Karpas-422 (cell line): ENCODE data around the gene HSFX3. TPM values are rescaled to one million over a fixed set of nuclear protein-coding genes. Genes with fewer than 3 reads are reported as not detected.
"Not testable (repeated sequence)": the region's sequence is repeated elsewhere in the genome, so short reads cannot be mapped to it uniquely, and the experiment has no call there.

Experiments
- DNase-seq: peaks from one replicate; pipeline ENCODE4 v3.0.0-alpha.2; 2015
- H2AFZ ChIP-seq: fragments of 200-600 bp; sonication (generic); 2 replicates; pipeline ENCODE4 v1.6.1; 2014; ENCODE audit warnings: antibody characterized with exemption, low read length, mixed read lengths
- H3K27ac ChIP-seq: fragments of 200-600 bp; sonication (generic); 2 replicates; pipeline ENCODE4 v1.5.1; 2014; ENCODE audit warnings: mild to moderate bottlenecking, low read length, moderate library complexity
- H3K27me3 ChIP-seq: fragments of 200-600 bp; sonication (generic); 2 replicates; pipeline ENCODE4 v1.6.1; 2014; ENCODE audit warnings: low read length, mixed read lengths
- H3K36me3 ChIP-seq: fragments of 200-600 bp; sonication (generic); 2 replicates; pipeline ENCODE4 v1.6.1; 2014; ENCODE audit warnings: low read length, mixed read lengths; ENCODE audit not compliant: insufficient read depth
- H3K4me1 ChIP-seq: fragments of 200-600 bp; sonication (generic); 2 replicates; pipeline ENCODE4 v1.6.1; 2014; ENCODE audit warnings: mild to moderate bottlenecking, low read length, mixed read lengths
- H3K4me2 ChIP-seq: fragments of 200-600 bp; sonication (generic); 2 replicates; pipeline ENCODE4 v1.6.1; 2014; ENCODE audit warnings: low read length, low read depth, mild to moderate bottlenecking; ENCODE audit not compliant: poor library complexity, severe bottlenecking
- H3K4me3 ChIP-seq: fragments of 200-600 bp; sonication (generic); 2 replicates; pipeline ENCODE4 v1.5.1; 2014; ENCODE audit warnings: mild to moderate bottlenecking, antibody characterized with exemption, low read length, mixed read lengths
- H3K79me2 ChIP-seq: fragments of 200-600 bp; sonication (generic); 2 replicates; pipeline ENCODE4 v1.6.1; 2014; ENCODE audit warnings: mild to moderate bottlenecking, low read length, mixed read lengths
- H3K9ac ChIP-seq: fragments of 200-600 bp; sonication (generic); 2 replicates; pipeline ENCODE4 v1.6.0; 2014; ENCODE audit warnings: low read length
- H3K9me2 ChIP-seq: fragments of 200-600 bp; sonication (generic), shearing (Covaris generic); replicated peaks from 2 replicates; pipeline ENCODE4 v1.6.0; 2014; ENCODE audit warnings: mild to moderate bottlenecking, low read length, moderate library complexity; ENCODE audit not compliant: insufficient read depth
- H3K9me3 ChIP-seq: fragments of 300-700, 200-600 bp; sonication (generic); 2 replicates; pipeline ENCODE4 v1.6.1; 2014; ENCODE audit warnings: low read length, mixed read lengths
- H4K20me1 ChIP-seq: fragments of 200-600 bp; sonication (generic); 2 replicates; pipeline ENCODE4 v1.6.1; 2014; ENCODE audit warnings: mild to moderate bottlenecking, antibody characterized with exemption, low read length, low read depth; ENCODE audit not compliant: insufficient read depth
- total RNA-seq: library from RNA; depleted of rRNA; stranded (reverse); fragments of >200 nt; shearing (Covaris generic); gene quantifications from 2 replicates; pipeline ENCODE4 v1.2.3, GENCODE V29; 2014; ENCODE audit warnings: low replicate concordance

Gene HSFX3
- total RNA-seq, 1 experiment from 2014 or later, result not detected

GRCh38 chrX:149520636-149521277, 29.0 kb downstream of the HSFX3 start:
- DNase-seq, H2AFZ ChIP-seq, H3K4me3 ChIP-seq, H3K9me2 ChIP-seq, H3K4me2 ChIP-seq, H3K36me3 ChIP-seq, H4K20me1 ChIP-seq, H3K27ac ChIP-seq, H3K9me3 ChIP-seq, H3K79me2 ChIP-seq, H3K9ac ChIP-seq, H3K27me3 ChIP-seq: not testable (repeated sequence)
- peaks cover 24% of the 10 kb centered on the region for H3K4me1 ChIP-seq

DNA sequence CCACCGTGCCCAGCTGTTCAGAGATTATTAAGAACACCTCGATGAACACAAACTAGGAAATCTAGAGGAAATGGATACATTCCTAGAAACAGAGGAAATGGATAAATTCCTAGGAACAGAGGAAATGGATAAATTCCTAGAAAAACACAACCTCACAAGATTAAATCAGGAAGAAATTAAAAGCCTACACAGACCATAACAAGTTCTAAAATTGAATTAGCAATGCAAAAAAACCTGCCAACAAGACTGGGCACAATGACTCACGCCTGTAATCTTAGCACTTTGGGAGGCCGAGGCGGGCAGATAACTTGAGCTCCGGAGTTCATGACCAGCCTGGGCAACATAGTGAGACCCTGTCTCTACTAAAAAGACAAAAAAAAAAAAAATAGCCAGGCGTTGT, 31.5 kb downstream of the HSFX3 start:
- no peak for DNase-seq
- H3K9me2 ChIP-seq, result no peaks in the 10 kb centered on the region; the same call in 1 of the 2 replicates
- no peak overlapping the region for H3K27ac ChIP-seq
- H3K9ac ChIP-seq, result no peak overlapping the region
- no peaks in the 10 kb centered on the region for H4K20me1 ChIP-seq
- H3K9me3 ChIP-seq, result no peaks in the 10 kb centered on the region
- H3K4me1 ChIP-seq, result peaks cover 7% of the 10 kb centered on the region
- no peaks in the 10 kb centered on the region for H3K79me2 ChIP-seq
- no peaks in the 10 kb centered on the region for H3K27me3 ChIP-seq
- H2AFZ ChIP-seq, result no peak overlapping the region
- H3K4me2 ChIP-seq, result no peak overlapping the region
- H3K4me3 ChIP-seq, result no peak overlapping the region
- H3K36me3 ChIP-seq, result no peaks in the 10 kb centered on the region

DNA sequence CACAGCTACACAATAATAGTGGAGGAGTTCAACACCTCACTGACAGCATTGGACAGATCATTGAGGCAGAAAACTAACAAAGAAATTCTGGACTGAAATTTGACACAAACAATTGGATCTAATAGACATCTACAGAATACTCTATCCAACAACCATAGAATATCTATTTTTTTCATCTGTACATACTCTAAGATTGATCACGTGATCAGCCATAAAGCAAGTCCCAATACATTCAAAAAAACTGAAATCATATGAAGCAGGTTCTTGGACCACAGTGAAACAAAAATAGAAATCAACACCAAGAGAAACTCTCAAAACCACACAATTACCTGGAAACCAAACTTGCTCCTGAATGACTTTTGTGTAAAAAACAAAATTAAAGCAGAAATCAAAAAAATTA, 32.4 kb downstream of the HSFX3 start:
- Histone ChIP-seq H3K9ac (no peak overlapping the region), H3K4me3 (no peak overlapping the region), H3K79me2 (no peaks in the 10 kb centered on the region), H3K4me2 (no peak overlapping the region), H3K27ac (no peak overlapping the region), H3K4me1 (peaks cover 10% of the 10 kb centered on the region), H3K36me3 (no peaks in the 10 kb centered on the region), H3K9me2 (no peaks in the 10 kb centered on the region), H3K9me3 (no peaks in the 10 kb centered on the region), H2AFZ (no peak overlapping the region), H4K20me1 (no peaks in the 10 kb centered on the region), H3K27me3 (no peaks in the 10 kb centered on the region)
- DNase-seq, result no peak

- Histone ChIP-seq H3K4me2 (no peak overlapping the region), H3K9ac (no peak overlapping the region), H3K36me3 (no peaks in the 10 kb centered on the region), H3K27ac (no peak overlapping the region), H2AFZ (no peak overlapping the region), H3K79me2 (no peaks in the 10 kb centered on the region), H3K4me1 (peaks cover 10% of the 10 kb centered on the region), H3K9me2 (no peaks in the 10 kb centered on the region), H4K20me1 (no peaks in the 10 kb centered on the region), H3K27me3 (no peaks in the 10 kb centered on the region), H3K4me3 (no peak overlapping the region), H3K9me3 (no peaks in the 10 kb centered on the region)
- no peak for DNase-seq
These were observed 33.1 kb downstream of the HSFX3 start for GRCh38 chrX:149516604-149517003.

DNA sequence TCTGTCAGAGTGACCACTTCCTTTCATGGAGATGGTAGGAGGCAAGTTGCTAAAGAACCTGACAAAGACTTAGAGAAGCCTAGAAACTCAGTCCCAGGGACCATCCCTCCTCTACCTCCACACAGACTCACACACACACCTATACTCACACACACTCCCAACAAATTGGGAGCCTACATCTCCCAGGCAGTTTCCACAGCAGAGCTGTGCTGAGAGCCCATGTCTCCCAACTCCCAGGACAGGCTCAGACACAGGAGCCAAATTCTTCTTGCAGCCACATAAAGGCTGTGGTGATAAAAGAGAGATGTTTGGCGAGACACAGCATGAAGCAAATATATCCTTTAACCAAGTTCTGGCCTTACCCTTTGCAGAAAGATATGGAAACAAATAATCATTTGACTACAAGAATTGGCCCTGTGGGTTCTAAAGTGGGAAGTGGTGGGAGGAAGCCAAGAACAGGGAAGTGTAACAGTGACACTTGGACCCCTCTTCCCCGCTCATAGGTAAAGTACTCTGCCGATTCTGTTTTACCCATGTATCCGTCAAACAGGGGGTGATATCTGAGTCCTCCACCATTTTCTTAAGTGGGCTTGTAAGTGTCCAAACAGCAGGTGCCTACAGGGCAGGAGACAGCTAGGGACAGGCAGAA, 33.6 kb downstream of the HSFX3 start:
- no peak for DNase-seq
- H2AFZ ChIP-seq, result no peak overlapping the region
- no peaks in the 10 kb centered on the region for H4K20me1 ChIP-seq
- H3K27me3 ChIP-seq, result no peaks in the 10 kb centered on the region
- H3K4me1 ChIP-seq, result peaks cover 10% of the 10 kb centered on the region
- no peak overlapping the region for H3K27ac ChIP-seq
- no peak overlapping the region for H3K9ac ChIP-seq
- no peak overlapping the region for H3K4me2 ChIP-seq
- no peaks in the 10 kb centered on the region for H3K9me2 ChIP-seq
- H3K36me3 ChIP-seq, result no peaks in the 10 kb centered on the region
- no peak overlapping the region for H3K4me3 ChIP-seq
- H3K9me3 ChIP-seq, result no peaks in the 10 kb centered on the region
- no peaks in the 10 kb centered on the region for H3K79me2 ChIP-seq

DNA sequence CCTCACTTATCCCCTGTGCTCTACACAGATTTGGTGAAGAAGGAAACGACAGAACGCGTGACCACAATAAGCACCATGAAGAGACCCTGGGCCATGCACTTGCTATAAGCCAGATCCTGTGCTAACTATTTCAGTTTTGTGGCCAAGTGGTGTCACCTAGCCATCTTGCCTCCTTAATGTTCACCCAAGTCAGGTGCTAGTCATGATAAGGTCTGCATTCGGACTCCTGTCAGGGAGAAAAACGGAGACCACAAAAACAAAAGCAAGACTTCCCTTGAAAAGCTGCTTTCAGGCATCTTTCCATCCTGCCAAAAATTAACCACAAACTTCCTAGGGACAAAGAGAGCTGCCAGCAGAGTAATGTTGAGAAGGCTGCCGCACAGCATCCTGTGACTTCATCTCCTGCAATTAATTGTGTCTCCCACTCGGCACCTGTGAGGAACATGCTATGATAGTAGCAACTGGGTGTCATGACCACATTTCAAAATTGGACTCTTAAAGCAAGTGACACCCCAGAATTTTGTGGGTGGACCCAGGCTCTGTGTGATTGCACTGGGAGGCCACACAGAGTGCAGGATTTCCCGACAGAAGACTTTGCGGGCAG, 35.8 kb downstream of the HSFX3 start:
- Histone ChIP-seq H3K9me3 (no peaks in the 10 kb centered on the region), H3K4me1 (peaks cover 14% of the 10 kb centered on the region), H3K27ac (no peak overlapping the region), H3K4me2 (no peak overlapping the region), H2AFZ (no peak overlapping the region), H3K36me3 (no peaks in the 10 kb centered on the region), H3K4me3 (no peak overlapping the region), H4K20me1 (no peaks in the 10 kb centered on the region), H3K9me2 (no peaks in the 10 kb centered on the region), H3K79me2 (no peaks in the 10 kb centered on the region), H3K9ac (no peak overlapping the region), H3K27me3 (no peaks in the 10 kb centered on the region)
- DNase-seq, result no peak

DNA sequence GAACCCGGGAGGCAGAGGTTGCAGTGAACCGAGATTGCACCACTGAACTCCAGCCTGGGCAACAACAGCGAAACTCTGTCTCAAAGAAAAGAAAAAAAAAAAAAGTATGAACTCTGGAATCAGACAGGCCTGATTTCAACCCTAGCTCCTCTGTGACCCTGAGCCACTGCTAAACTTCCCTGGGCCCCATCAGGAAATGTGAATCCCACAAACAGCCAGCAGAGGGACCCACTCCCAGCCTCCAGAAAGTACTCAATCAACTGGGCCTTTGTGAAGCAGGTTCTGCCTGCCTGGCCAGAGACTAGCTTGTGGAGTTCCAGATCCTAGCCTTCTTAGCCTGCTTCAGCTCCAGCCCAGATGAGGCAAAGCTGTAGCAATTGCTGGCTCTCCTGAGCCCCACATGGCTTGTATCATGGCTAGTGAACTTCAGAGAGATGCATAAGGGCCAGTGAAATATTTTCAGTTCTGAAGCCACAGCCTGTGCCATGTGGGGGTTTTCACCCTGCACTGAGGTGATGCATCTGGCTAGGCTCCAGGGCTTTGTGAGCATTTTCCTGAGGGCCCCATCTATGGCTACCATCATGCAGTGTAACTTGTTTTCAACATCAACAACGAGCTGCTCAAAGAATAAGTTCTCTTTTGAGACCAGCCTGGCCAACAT, 37.4 kb downstream of the HSFX3 start:
- Histone ChIP-seq H3K4me2 (no peak overlapping the region), H3K27ac (no peak overlapping the region), H2AFZ (no peak overlapping the region; the same call in 1 of the 2 replicates), H3K4me3 (no peak overlapping the region), H3K79me2 (no peaks in the 10 kb centered on the region), H3K27me3 (no peaks in the 10 kb centered on the region), H3K36me3 (no peaks in the 10 kb centered on the region), H3K9ac (no peak overlapping the region), H3K9me3 (no peaks in the 10 kb centered on the region), H3K9me2 (no peaks in the 10 kb centered on the region), H3K4me1 (peaks cover 14% of the 10 kb centered on the region), H4K20me1 (no peaks in the 10 kb centered on the region)
- peak; percentile 89 for DNase-seq

GRCh38 chrX:149511081-149511480, 38.6 kb downstream of the HSFX3 start:
- no peak overlapping the region for H3K4me3 ChIP-seq
- H3K9me3 ChIP-seq, result no peaks in the 10 kb centered on the region
- H3K36me3 ChIP-seq, result no peaks in the 10 kb centered on the region
- H3K27me3 ChIP-seq, result no peaks in the 10 kb centered on the region
- H2AFZ ChIP-seq, result no peak overlapping the region
- H3K4me1 ChIP-seq, result peaks cover 9% of the 10 kb centered on the region
- H4K20me1 ChIP-seq, result no peaks in the 10 kb centered on the region
- H3K9ac ChIP-seq, result no peak overlapping the region
- H3K27ac ChIP-seq, result no peak overlapping the region
- no peaks in the 10 kb centered on the region for H3K79me2 ChIP-seq
- DNase-seq, result no peak
- no peaks in the 10 kb centered on the region for H3K9me2 ChIP-seq
- no peak overlapping the region for H3K4me2 ChIP-seq
